ENCODE measurements around the gene CHCHD5.

Gene CHCHD5

DNA sequence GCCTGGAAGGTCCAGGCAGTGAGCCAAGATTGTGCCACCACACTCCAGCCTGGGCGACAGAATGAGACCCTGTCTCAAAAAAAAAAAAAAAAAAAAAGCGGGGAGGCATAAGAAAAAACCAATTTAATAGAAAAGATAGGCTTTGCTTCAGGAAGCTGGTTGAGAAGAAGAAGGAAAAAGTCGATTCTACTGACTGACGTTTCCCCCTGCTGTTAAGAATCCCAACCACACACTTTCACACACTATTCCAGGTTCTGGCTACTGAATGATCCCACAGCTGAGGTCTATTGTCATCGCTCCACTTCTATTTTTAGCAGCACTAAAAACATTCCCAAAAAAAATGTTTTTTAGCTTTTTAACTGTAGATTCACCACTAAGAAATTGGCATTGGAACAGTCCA is 6.7 kb upstream of the CHCHD5 start:
- no peaks in the 10 kb centered on the region for H3K27me3 Mint-ChIP-seq
- H3K4me3 Mint-ChIP-seq = no peak overlapping the region
- peaks cover 24% of the 10 kb centered on the region for H3K36me3 Mint-ChIP-seq
- no peaks in the 10 kb centered on the region for H3K9me3 Mint-ChIP-seq
- H3K27ac Mint-ChIP-seq = no peak overlapping the region
- peaks cover 9% of the 10 kb centered on the region for H3K4me1 Mint-ChIP-seq
- DNase-seq = no peak
- CTCF ChIA-PET = interaction anchor here (1.1 to 1.6 kb wide), 2 partner anchors 11 to 97 kb away, joined by 4 to 5 read pairs; no protein-coding TSS in a partner anchor

DNA sequence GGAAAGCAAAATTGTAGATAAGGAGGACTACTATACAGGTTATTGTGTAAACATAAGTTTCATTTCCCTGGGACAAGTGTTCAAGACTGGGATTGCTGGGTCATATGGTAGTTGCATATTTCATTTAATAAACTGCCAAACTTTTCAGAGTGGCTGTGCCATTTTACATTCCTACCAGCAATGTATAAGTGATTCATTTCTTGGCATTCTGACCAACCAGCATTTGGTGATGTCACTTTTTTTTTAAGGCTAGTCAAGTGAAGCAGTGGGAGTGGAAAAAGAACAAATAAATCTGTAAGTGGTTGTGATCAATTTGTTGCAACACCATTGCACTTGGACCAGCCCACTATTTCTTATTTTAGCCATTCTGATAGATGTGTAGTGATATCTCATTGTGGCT is 5.2 kb upstream of the CHCHD5 start:
- Mint-ChIP-seq H3K4me3 (no peak overlapping the region), H3K4me1 (peaks cover 22% of the 10 kb centered on the region), H3K36me3 (peaks cover 23% of the 10 kb centered on the region), H3K27ac (no peak overlapping the region), H3K9me3 (no peaks in the 10 kb centered on the region), H3K27me3 (no peaks in the 10 kb centered on the region)
- DNase-seq = no peak
- CTCF ChIA-PET = no interaction called here

DNA sequence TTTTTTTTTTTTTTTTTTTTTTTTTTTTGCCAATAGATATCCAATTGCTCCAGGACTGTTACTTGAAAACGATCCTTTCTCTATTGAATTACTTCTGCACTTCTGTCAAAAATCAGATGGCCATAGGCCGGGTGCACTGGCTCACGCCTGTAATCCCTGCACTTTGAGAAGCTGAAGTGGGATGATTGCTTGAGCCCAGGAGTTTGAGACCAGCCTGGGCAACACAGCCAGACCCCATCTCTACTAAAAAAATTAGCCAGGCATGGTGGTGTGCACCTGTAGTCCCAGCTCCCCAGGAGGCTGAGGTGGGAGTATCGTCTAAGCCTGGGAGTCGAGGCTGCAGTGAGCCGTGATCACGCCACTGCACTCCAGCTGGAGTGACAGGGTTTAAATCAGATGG is 4.3 kb upstream of the CHCHD5 start:
- H3K27ac Mint-ChIP-seq = no peak overlapping the region
- CTCF ChIA-PET = interaction anchor here (1.0 to 4.5 kb wide), 2 partner anchors 100 to 147 kb away, joined by 3 to 20 read pairs; no protein-coding TSS in a partner anchor
- no peak for DNase-seq
- H3K4me3 Mint-ChIP-seq = no peak overlapping the region
- peaks cover 28% of the 10 kb centered on the region for H3K4me1 Mint-ChIP-seq
- no peaks in the 10 kb centered on the region for H3K9me3 Mint-ChIP-seq
- H3K27me3 Mint-ChIP-seq = no peaks in the 10 kb centered on the region
- peaks cover 20% of the 10 kb centered on the region for H3K36me3 Mint-ChIP-seq

- peak; percentile 51 for DNase-seq
- Mint-ChIP-seq H3K27ac (peak overlapping the region; percentile 54), H3K4me1 (peaks cover 42% of the 10 kb centered on the region), H3K36me3 (peaks cover 14% of the 10 kb centered on the region), H3K27me3 (no peaks in the 10 kb centered on the region), H3K4me3 (peak overlapping the region; percentile 9), H3K9me3 (no peaks in the 10 kb centered on the region)
- CTCF ChIA-PET = interaction anchor here (1.4 to 4.5 kb wide), 5 partner anchors 8 to 142 kb away, joined by 3 to 20 read pairs (median 5); no protein-coding TSS in a partner anchor
Measured at GRCh38 chr2:112582314-112582746, 2.1 kb upstream of the CHCHD5 start.

DNA sequence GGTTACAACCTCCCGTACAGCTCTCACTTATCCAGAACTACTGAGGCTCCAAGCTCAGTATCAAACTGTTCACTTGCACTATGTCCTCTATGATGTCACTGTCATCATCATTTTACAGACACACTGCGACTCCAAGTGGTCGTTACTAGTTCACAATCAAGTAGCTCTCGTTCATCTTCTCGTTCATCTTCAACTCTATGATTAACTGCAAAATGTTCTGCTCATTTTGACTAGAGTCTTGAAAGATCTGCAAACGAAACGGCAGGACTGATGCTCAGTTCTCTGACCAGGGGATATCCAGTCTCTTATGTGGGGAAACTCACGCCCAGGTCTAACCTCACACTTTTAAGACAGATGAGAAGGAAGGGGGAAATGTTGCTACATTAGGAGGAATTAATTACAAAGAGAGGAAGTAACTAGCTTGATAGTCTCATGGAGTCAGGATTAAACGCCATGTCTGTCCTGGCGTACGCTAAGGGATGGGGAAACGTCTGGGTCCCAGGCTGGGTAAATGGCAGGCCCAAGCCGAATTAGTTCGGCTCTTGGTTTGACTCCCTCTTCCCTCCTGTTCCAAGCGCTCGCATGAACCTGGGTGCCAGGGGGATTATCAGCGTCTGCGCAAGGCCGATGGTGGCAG is 794 bp upstream of the CHCHD5 start:
- Mint-ChIP-seq H3K36me3 (peaks cover 18% of the 10 kb centered on the region), H3K9me3 (no peaks in the 10 kb centered on the region), H3K27ac (peak overlapping the region; percentile 98), H3K4me3 (peak overlapping the region; percentile 96), H3K4me1 (peaks cover 42% of the 10 kb centered on the region), H3K27me3 (no peaks in the 10 kb centered on the region)
- DNase-seq = no peak
- CTCF ChIA-PET = interaction anchor here (0.6 to 4.5 kb wide), 14 partner anchors 10 to 533 kb away, joined by 3 to 20 read pairs (median 4); no protein-coding TSS in a partner anchor

DNA sequence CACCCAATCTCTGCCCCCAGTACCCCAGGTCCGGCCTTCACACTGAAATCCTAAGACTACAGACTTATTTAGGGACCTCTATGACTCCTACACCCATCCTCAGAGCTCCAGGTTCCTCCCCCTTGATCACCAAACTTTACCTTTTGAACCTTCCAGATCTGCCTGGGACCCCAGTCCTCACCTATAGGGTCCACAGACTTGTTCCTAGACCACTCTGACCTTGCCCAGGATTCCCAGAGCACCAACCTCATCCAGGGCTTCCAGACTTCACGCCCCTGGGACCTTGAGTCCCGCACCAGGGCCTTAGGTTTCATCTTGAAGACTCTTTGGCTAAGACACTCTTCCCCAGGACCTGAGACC is 462 bp downstream of the CHCHD5 start:
- CTCF ChIA-PET = interaction anchor here (0.8 to 2.1 kb wide), 3 partner anchors 16 to 141 kb away, joined by 3 to 4 read pairs (median 3); no protein-coding TSS in a partner anchor
- Mint-ChIP-seq H3K4me1 (peaks cover 42% of the 10 kb centered on the region), H3K27ac (peak overlapping the region; percentile 98), H3K36me3 (peaks cover 21% of the 10 kb centered on the region), H3K9me3 (no peaks in the 10 kb centered on the region), H3K4me3 (peak overlapping the region; percentile 96), H3K27me3 (no peaks in the 10 kb centered on the region)
- DNase-seq = no peak

- CTCF ChIA-PET = interaction anchor here (0.8 to 2.1 kb wide), 4 partner anchors 15 to 142 kb away, joined by 3 to 4 read pairs (median 3); no protein-coding TSS in a partner anchor
Measured at GRCh38 chr2:112585400-112585799, 991 bp downstream of the CHCHD5 start.

GRCh38 chr2:112585873-112586464 is 1.6 kb downstream of the CHCHD5 start:
- Mint-ChIP-seq H3K4me3 (peak overlapping the region; percentile 53), H3K9me3 (no peaks in the 10 kb centered on the region), H3K27ac (no peak overlapping the region), H3K27me3 (no peaks in the 10 kb centered on the region), H3K4me1 (peaks cover 42% of the 10 kb centered on the region), H3K36me3 (peaks cover 21% of the 10 kb centered on the region)
- no peak for DNase-seq
- CTCF ChIA-PET = interaction anchor here (1.1 to 2.1 kb wide), 3 partner anchors 15 to 141 kb away, joined by 3 to 4 read pairs (median 3); no protein-coding TSS in a partner anchor

More at GRCh38 chr2:112585400-112585799, 991 bp downstream of the CHCHD5 start:
- H3K4me1 Mint-ChIP-seq = peaks cover 42% of the 10 kb centered on the region
- H3K9me3 Mint-ChIP-seq = no peaks in the 10 kb centered on the region
- peaks cover 21% of the 10 kb centered on the region for H3K36me3 Mint-ChIP-seq
- DNase-seq = no peak
- H3K27me3 Mint-ChIP-seq = no peaks in the 10 kb centered on the region
- peak overlapping the region; percentile 98 for H3K27ac Mint-ChIP-seq
- H3K4me3 Mint-ChIP-seq = peak overlapping the region; percentile 96

DNA sequence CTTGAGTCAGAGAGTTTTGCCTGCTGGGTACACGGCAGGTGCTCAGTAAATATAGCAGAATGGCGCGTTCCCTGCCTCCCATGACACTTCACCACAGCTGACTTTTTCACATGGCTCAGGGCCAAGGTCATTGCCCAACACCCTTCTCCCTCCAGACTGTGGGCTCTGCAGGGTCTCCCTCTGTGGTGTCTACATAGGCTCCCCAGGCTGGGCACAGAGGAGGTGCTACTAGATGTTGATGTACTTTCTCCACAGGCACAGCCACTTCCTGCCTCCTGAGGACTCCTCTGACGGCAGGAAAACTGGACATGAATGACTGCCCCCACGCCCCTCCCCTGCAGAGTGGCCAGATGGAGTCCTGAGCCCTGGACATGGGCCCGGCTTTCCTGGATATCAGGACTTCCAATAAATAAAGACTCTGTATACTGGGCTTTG is 4.2 kb downstream of the CHCHD5 start:
- Mint-ChIP-seq H3K36me3 (peaks cover 23% of the 10 kb centered on the region), H3K27ac (no peak overlapping the region), H3K27me3 (no peaks in the 10 kb centered on the region), H3K4me1 (peaks cover 26% of the 10 kb centered on the region), H3K4me3 (no peak overlapping the region), H3K9me3 (no peaks in the 10 kb centered on the region)
- DNase-seq = no peak
- CTCF ChIA-PET = interaction anchor here (1.5 to 2.3 kb wide), 2 partner anchors 12 to 138 kb away, joined by 5 to 7 read pairs; no protein-coding TSS in a partner anchor

- Mint-ChIP-seq H3K4me3 (no peak overlapping the region), H3K36me3 (peaks cover 22% of the 10 kb centered on the region), H3K4me1 (peaks cover 7% of the 10 kb centered on the region), H3K9me3 (no peaks in the 10 kb centered on the region), H3K27me3 (no peaks in the 10 kb centered on the region), H3K27ac (no peak overlapping the region)
- DNase-seq = no peak
- CTCF ChIA-PET = interaction anchor here (1.0 kb wide), 1 partner anchor 9 kb away, joined by 7 read pairs; no protein-coding TSS in a partner anchor
Measured at GRCh38 chr2:112591413-112591812, 7.0 kb downstream of the CHCHD5 start.

DNA sequence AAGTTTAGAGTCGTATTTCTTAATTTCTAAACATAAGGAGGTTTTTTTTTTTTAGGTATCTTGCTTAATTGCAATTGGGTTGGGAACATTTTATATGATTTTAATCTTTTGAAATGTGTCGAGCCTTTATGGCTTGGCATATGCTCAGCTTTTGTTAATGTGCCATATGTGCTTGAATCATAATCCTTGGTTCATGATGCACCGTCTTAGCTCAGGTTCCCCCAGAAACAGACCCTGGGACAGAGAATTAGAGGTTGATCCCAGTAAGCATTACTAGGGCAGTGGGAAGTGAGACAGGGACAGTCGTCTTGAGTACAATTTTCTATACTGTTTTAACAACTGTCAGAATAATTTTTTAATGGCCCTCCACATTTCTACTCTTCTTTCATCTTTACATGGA is 9.3 kb downstream of the CHCHD5 start:
- no peaks in the 10 kb centered on the region for H3K4me1 Mint-ChIP-seq
- no peak overlapping the region for H3K4me3 Mint-ChIP-seq
- H3K36me3 Mint-ChIP-seq = peaks cover 9% of the 10 kb centered on the region
- CTCF ChIA-PET = interaction anchor here (1.5 to 15.4 kb wide), 2 partner anchors 97 to 134 kb away, joined by 4 to 213 read pairs; no protein-coding TSS in a partner anchor
- H3K27me3 Mint-ChIP-seq = no peaks in the 10 kb centered on the region
- H3K9me3 Mint-ChIP-seq = no peaks in the 10 kb centered on the region
- DNase-seq = no peak
- no peak overlapping the region for H3K27ac Mint-ChIP-seq

GRCh38 chr2:112597537-112598322 is 13.3 kb downstream of the CHCHD5 start:
- H3K27ac Mint-ChIP-seq = no peak overlapping the region
- H3K9me3 Mint-ChIP-seq = no peaks in the 10 kb centered on the region
- no peaks in the 10 kb centered on the region for H3K27me3 Mint-ChIP-seq
- H3K4me1 Mint-ChIP-seq = peaks cover 5% of the 10 kb centered on the region
- no peak overlapping the region for H3K4me3 Mint-ChIP-seq
- no peak for DNase-seq
- peaks cover 7% of the 10 kb centered on the region for H3K36me3 Mint-ChIP-seq
- CTCF ChIA-PET = interaction anchor here (0.7 to 15.4 kb wide), 6 partner anchors 14 to 344 kb away, joined by 3 to 213 read pairs (median 4); no protein-coding TSS in a partner anchor

DNA sequence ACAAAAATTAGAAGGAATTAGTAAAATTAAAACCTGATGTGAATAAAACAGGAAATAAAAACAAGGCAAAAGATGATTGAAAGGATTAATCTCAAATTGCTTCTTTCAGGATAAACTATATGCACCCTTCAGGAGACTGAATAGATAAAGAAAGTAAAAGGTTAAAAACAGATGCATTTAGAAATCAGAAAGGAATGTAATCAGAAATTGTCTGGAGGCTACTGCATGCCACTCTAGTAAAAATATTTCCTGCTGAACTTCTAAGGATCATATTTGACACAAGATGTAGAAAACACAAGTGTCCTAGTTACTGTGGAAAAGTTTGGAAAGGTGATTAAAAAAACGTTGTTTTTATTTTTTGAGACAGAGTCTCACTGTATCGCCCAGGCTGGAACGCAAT is 16.2 kb downstream of the CHCHD5 start:
- CTCF ChIA-PET = interaction anchor here (0.6 to 15.4 kb wide), 20 partner anchors 9 to 341 kb away, joined by 3 to 213 read pairs (median 6); no protein-coding TSS in a partner anchor
- no peaks in the 10 kb centered on the region for H3K9me3 Mint-ChIP-seq
- DNase-seq = no peak
- no peaks in the 10 kb centered on the region for H3K36me3 Mint-ChIP-seq
- no peak overlapping the region for H3K27ac Mint-ChIP-seq
- H3K4me1 Mint-ChIP-seq = peaks cover 5% of the 10 kb centered on the region
- no peaks in the 10 kb centered on the region for H3K27me3 Mint-ChIP-seq
- no peak overlapping the region for H3K4me3 Mint-ChIP-seq

DNA sequence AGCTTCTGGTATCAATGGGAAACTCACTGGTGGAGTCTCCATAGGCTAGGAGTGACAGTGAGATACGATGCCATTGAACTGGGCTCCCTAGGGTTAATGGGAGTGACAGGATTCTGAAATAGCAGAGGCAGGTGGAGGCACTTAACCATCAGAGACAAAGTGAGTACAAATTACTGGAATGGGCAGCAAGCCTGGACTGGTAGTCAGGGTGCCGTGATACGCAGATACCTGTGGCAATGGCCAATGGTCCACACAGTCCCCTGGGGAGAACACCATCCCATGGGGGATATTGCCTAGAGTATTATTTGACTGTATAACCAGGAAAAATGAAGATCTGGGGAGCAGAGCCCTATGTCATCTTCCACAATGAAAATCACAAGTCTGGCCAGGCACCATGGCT is 17.3 kb downstream of the CHCHD5 start:
- no peak for DNase-seq
- no peaks in the 10 kb centered on the region for H3K27me3 Mint-ChIP-seq

More for the DNA sequence above, 17.3 kb downstream of the CHCHD5 start:
- Mint-ChIP-seq H3K36me3 (no peaks in the 10 kb centered on the region), H3K4me3 (no peak overlapping the region), H3K4me1 (peaks cover 5% of the 10 kb centered on the region), H3K27ac (no peak overlapping the region), H3K9me3 (no peaks in the 10 kb centered on the region)
- CTCF ChIA-PET = interaction anchor here (1.2 to 15.4 kb wide), 6 partner anchors 25 to 283 kb away, joined by 4 to 213 read pairs (median 8); no protein-coding TSS in a partner anchor
